Right ventricle myocardium inferior (tissue), 1 donor: Measurements from ENCODE around the gene MTHFSD. TPM values are rescaled to one million over a fixed set of nuclear protein-coding genes. Genes with fewer than 3 reads are reported as not detected.
A peak's percentile ranks its signal among the peaks of the same experiment; 100 is the strongest.

ENCODE experiments used
- ATAC-seq: fragments of 200-7000 bp; cut with Tn5 transposase; one replicate; pipeline ENCODE4 v1.9.1; 2020; ENCODE audit warnings: mild to moderate bottlenecking, moderate library complexity
- DNase-seq: peaks from one replicate; pipeline ENCODE4 v3.0.0; 2021; ENCODE audit errors: missing footprints
- intact Hi-C: fragments of 100-400 bp; cut with DNase I; formaldehyde crosslinking; loops from one replicate; pipeline ENCODE4 v1.11.0; 2022
- total RNA-seq: library from RNA; stranded (reverse); fragmentation: NEBNext Ultra II Directional; extraction: Animal tissue kit (Norgen Biotek cat#: 25700); gene quantifications from one replicate; pipeline ENCODE4 v1.2.1, GENCODE V29; 2021
- donor health status: DM: no; HTN: yes; CAD: no; lungs with severe emphysema.

MTHFSD gene
- total RNA-seq, 1 donor from 2014 or later, result 10.0 TPM

- DNase-seq (peak; percentile 54), ATAC-seq (no peak)
- intact Hi-C loops, result no loop called here
Observed at GRCh38 chr16:86490859-86491639, 64.0 kb downstream of the MTHFSD start.

- no peak for ATAC-seq
- DNase-seq, result no peak
- intact Hi-C loops, result no loop called here
Observed at GRCh38 chr16:86485746-86486145, 69.3 kb downstream of the MTHFSD start.

GRCh38 chr16:86484240-86484639 lies 70.8 kb downstream of the MTHFSD start:
- intact Hi-C loops, result no loop called here
- DNase-seq, result no peak
- no peak for ATAC-seq

- ATAC-seq (no peak), DNase-seq (no peak)
- intact Hi-C loops, result no loop called here
Observed at GRCh38 chr16:86481607-86482006, 73.4 kb downstream of the MTHFSD start.

- DNase-seq (no peak), ATAC-seq (no peak)
- intact Hi-C loops, result no loop called here
Observed at GRCh38 chr16:86480444-86480843, 74.6 kb downstream of the MTHFSD start.

Other genes starting within 250 kb of the MTHFSD start
- 0.05 TPM for gene FOXF1, start 44.7 kb downstream of the MTHFSD start, total RNA-seq
- 1.4 TPM for gene FOXC2, start 11.6 kb upstream of the MTHFSD start, total RNA-seq
- 0.60 TPM for gene FOXL1, start 23.3 kb upstream of the MTHFSD start, total RNA-seq